ENCODE measurements around the gene ANKRD13B.

The ANKRD13B gene

GRCh38 chr17:29642171-29642611 lies 49.3 kb downstream of the ANKRD13B start (continued):
- TF ChIP-seq ZBTB10 (tag by site-specific recombination; IDR thresholded peaks at IDR 0.05) (no peak), ZNF426 (tag by site-specific recombination; IDR thresholded peaks at IDR 0.05) (no peak), ZNF10 (tag by site-specific recombination; IDR thresholded peaks at IDR 0.05) (peak; percentile 67; the same call in 1 of the 2 replicates), ZSCAN16 (tag by site-specific recombination; IDR thresholded peaks at IDR 0.05) (no peak), ZNF23 (tag by site-specific recombination; IDR thresholded peaks at IDR 0.05; ENCODE audit: borderline replicate concordance) (no peak), ZNF623 (tag by site-specific recombination; IDR thresholded peaks at IDR 0.05) (no peak), ZNF76 (tag by site-specific recombination; IDR thresholded peaks at IDR 0.05; ENCODE audit: borderline replicate concordance, low read depth) (no peak), SALL2 (tag by site-specific recombination; IDR thresholded peaks at IDR 0.05; ENCODE audit: borderline replicate concordance) (no peak), ZNF211 (tag by site-specific recombination; IDR thresholded peaks at IDR 0.05; ENCODE audit: low read depth) (no peak), GLI4 (tag by site-specific recombination; IDR thresholded peaks at IDR 0.05) (no peak), ZBTB48 (tag by site-specific recombination; IDR thresholded peaks at IDR 0.05) (no peak), ZNF174 (tag by site-specific recombination; IDR thresholded peaks at IDR 0.05) (no peak), ZBTB1 (tag by site-specific recombination; IDR thresholded peaks at IDR 0.05) (no peak), ZNF626 (tag by site-specific recombination; IDR thresholded peaks at IDR 0.05) (no peak), ZNF350 (tag by site-specific recombination; IDR thresholded peaks at IDR 0.05) (no peak), ZBTB21 (tag by site-specific recombination; IDR thresholded peaks at IDR 0.05) (no peak), ZNF354C (tag by site-specific recombination; IDR thresholded peaks at IDR 0.05; ENCODE audit: borderline replicate concordance, low read depth) (no peak), ZNF548 (tag by site-specific recombination; IDR thresholded peaks at IDR 0.05) (no peak), ZNF530 (tag by site-specific recombination; IDR thresholded peaks at IDR 0.05; ENCODE audit: low read depth) (no peak), ZBTB44 (tag by site-specific recombination; IDR thresholded peaks at IDR 0.05) (peak; percentile 97), ZNF138 (tag by site-specific recombination; IDR thresholded peaks at IDR 0.05; ENCODE audit: borderline replicate concordance) (no peak), ZNF645 (tag by site-specific recombination; IDR thresholded peaks at IDR 0.05) (no peak)
- TF ChIP-seq, protein P1, sequence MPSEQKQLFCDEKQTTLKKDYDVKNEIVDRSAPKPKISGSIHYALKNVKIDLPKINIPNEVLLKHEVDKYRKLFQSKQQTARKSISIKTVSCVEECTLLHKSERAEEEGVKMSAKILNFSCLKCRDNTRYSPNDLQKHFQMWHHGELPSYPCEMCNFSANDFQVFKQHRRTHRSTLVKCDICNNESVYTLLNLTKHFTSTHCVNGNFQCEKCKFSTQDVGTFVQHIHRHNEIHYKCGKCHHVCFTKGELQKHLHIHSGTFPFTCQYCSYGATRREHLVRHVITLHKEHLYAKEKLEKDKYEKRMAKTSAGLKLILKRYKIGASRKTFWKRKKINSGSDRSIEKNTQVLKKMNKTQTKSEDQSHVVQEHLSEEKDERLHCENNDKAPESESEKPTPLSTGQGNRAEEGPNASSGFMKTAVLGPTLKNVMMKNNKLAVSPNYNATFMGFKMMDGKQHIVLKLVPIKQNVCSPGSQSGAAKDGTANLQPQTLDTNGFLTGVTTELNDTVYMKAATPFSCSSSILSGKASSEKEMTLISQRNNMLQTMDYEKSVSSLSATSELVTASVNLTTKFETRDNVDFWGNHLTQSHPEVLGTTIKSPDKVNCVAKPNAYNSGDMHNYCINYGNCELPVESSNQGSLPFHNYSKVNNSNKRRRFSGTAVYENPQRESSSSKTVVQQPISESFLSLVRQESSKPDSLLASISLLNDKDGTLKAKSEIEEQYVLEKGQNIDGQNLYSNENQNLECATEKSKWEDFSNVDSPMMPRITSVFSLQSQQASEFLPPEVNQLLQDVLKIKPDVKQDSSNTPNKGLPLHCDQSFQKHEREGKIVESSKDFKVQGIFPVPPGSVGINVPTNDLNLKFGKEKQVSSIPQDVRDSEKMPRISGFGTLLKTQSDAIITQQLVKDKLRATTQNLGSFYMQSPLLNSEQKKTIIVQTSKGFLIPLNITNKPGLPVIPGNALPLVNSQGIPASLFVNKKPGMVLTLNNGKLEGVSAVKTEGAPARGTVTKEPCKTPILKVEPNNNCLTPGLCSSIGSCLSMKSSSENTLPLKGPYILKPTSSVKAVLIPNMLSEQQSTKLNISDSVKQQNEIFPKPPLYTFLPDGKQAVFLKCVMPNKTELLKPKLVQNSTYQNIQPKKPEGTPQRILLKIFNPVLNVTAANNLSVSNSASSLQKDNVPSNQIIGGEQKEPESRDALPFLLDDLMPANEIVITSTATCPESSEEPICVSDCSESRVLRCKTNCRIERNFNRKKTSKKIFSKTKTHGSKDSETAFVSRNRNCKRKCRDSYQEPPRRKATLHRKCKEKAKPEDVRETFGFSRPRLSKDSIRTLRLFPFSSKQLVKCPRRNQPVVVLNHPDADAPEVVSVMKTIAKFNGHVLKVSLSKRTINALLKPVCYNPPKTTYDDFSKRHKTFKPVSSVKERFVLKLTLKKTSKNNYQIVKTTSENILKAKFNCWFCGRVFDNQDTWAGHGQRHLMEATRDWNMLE (tag by site-specific recombination; conservative IDR thresholded peaks at IDR 0.05; ENCODE audit: low read depth) = no peak
- TF ChIP-seq, protein P2, sequence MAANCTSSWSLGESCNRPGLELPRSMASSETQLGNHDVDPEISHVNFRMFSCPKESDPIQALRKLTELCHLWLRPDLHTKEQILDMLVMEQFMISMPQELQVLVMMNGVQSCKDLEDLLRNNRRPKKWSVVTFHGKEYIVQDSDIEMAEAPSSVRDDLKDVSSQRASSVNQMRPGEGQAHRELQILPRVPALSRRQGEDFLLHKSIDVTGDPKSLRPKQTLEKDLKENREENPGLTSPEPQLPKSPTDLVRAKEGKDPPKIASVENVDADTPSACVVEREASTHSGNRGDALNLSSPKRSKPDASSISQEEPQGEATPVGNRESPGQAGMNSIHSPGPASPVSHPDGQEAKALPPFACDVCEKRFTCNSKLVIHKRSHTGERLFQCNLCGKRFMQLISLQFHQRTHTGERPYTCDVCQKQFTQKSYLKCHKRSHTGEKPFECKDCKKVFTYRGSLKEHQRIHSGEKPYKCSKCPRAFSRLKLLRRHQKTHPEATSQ (tag by site-specific recombination; IDR thresholded peaks at IDR 0.05) = no peak
- TF ChIP-seq, protein P3, sequence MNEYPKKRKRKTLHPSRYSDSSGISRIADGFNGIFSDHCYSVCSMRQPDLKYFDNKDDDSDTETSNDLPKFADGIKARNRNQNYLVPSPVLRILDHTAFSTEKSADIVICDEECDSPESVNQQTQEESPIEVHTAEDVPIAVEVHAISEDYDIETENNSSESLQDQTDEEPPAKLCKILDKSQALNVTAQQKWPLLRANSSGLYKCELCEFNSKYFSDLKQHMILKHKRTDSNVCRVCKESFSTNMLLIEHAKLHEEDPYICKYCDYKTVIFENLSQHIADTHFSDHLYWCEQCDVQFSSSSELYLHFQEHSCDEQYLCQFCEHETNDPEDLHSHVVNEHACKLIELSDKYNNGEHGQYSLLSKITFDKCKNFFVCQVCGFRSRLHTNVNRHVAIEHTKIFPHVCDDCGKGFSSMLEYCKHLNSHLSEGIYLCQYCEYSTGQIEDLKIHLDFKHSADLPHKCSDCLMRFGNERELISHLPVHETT (tag by site-specific recombination; IDR thresholded peaks at IDR 0.05) = no peak
- TF ChIP-seq, protein P4, sequence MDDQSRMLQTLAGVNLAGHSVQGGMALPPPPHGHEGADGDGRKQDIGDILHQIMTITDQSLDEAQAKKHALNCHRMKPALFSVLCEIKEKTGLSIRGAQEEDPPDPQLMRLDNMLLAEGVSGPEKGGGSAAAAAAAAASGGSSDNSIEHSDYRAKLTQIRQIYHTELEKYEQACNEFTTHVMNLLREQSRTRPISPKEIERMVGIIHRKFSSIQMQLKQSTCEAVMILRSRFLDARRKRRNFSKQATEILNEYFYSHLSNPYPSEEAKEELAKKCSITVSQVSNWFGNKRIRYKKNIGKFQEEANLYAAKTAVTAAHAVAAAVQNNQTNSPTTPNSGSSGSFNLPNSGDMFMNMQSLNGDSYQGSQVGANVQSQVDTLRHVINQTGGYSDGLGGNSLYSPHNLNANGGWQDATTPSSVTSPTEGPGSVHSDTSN (CRISPR knock-in tag; IDR thresholded peaks at IDR 0.05) = no peak
